ENCODE results near the gene PXYLP1.

GRCh38 chr3:141334627-141335250, 103.1 kb downstream of the PXYLP1 start:
- TF ChIP-seq CTCF (IDR thresholded peaks at IDR 0.05; ENCODE audit: poor library complexity) (no peak), EZH2 (IDR thresholded peaks at IDR 0.05; ENCODE audit: borderline replicate concordance) (no peak)

Measured in hepatocyte (in vitro differentiated cells).